ENCODE results near the gene COL19A1. TPM values are rescaled to one million over a fixed set of nuclear protein-coding genes. Genes with fewer than 3 reads are reported as not detected.

The COL19A1 gene
- not detected in 3 replicates for polyA plus RNA-seq
- polyA plus RNA-seq (2011; ENCODE audit: low read depth) = not detected
- polyA plus RNA-seq (2011; cell fraction: cytosol; rRNA removed) = not detected in 2 replicates
- not detected in 2 replicates for polyA plus RNA-seq (2011; cell fraction: nucleus; rRNA removed)
- polyA plus RNA-seq (2012; ENCODE audit: low replicate concordance) = not detected in 2 replicates
- 0.03 TPM in 1 of 3 replicates, not detected in the others for polyA minus RNA-seq
- not detected for polyA minus RNA-seq (2011; cell fraction: cytosol; rRNA and poly(A)+ RNA removed)
- not detected in 2 replicates for polyA minus RNA-seq (2011; cell fraction: nucleus; rRNA and poly(A)+ RNA removed)

- TF ChIP-seq EZH2 (IDR thresholded peaks at IDR 0.05; ENCODE audit: low read length) (no peak), CTCF (optimal IDR thresholded peaks at IDR 0.05 in 1 of 3, IDR thresholded peaks at IDR 0.05 in 1 of 3, conservative IDR thresholded peaks at IDR 0.05 in 1 of 3; ENCODE audit: extremely low read depth in 1 of 3, insufficient read depth in 2 of 3, low read length in 3 of 3) (no peak)
- Histone ChIP-seq H3K79me2 (ENCODE audit: control insufficient read depth, insufficient read depth, low read length) (no peaks in the 10 kb centered on the region), H3K4me3 (ENCODE audit: control insufficient read depth in 2 of 3, extremely low read depth in 1 of 3, insufficient read depth in 2 of 3, low read depth in 1 of 3, low read length in 3 of 3) (peak within 1 kb of the TSS; percentile 32 to 67 (median 58)), H3K9ac (ENCODE audit: control insufficient read depth, extremely low read depth, insufficient read depth, low read length) (peak within 1 kb of the TSS; percentile 12), H2AFZ (ENCODE audit: control insufficient read depth, low read length) (peak within 1 kb of the TSS; percentile 40), H3K9me1 (ENCODE audit: control insufficient read depth, extremely low read depth, insufficient read depth, low read length) (no peaks in the 10 kb centered on the region), H3K36me3 (ENCODE audit: control insufficient read depth in 2 of 2, extremely low read depth in 1 of 2, insufficient read depth in 2 of 2, low read length in 2 of 2) (no peaks in the 10 kb centered on the region), H3K9me3 (ENCODE audit: control insufficient read depth, low read depth, low read length) (no peaks in the 10 kb centered on the region), H3K4me2 (ENCODE audit: control insufficient read depth, extremely low read depth, insufficient read depth, low read depth, low read length) (peak within 1 kb of the TSS; percentile 90), H3K27me3 (ENCODE audit: control insufficient read depth, extremely low read depth, insufficient read depth, low read length) (peaks cover 30% of the 10 kb centered on the region), H3K27ac (ENCODE audit: control insufficient read depth, insufficient read depth, low read length) (no peak within 1 kb of the TSS), H3K4me1 (ENCODE audit: control insufficient read depth, extremely low read depth, insufficient read depth, low read length) (peaks cover 19% of the 10 kb centered on the region), H4K20me1 (ENCODE audit: control insufficient read depth, extremely low read depth, insufficient read depth, low read length) (no peaks in the 10 kb centered on the region)
- dilution Hi-C loops (cut with MboI; ENCODE audit: extremely low pct_ligation_motif_present, low sequenced_read_pairs) = no loop called here
- FAIRE-seq (no peak), DNase-seq (ENCODE audit: low read depth, low spot score) (no peak)
Observed at GRCh38 chr6:69866351-69866769, at the start of gene COL19A1. TSS of gene COL19A1 (plus strand) at chr6:69866556. CDS start at chr6:69879568, 13,012 bp downstream.

GRCh38 chr6:69816569-69816968 lies 49.8 kb upstream of the COL19A1 start:
- dilution Hi-C loops (cut with MboI; ENCODE audit: extremely low pct_ligation_motif_present, low sequenced_read_pairs) = no loop called here
- Histone ChIP-seq H4K20me1 (ENCODE audit: control insufficient read depth, extremely low read depth, insufficient read depth, low read length) (no peaks in the 10 kb centered on the region), H3K4me3 (ENCODE audit: control insufficient read depth in 2 of 3, extremely low read depth in 1 of 3, insufficient read depth in 2 of 3, low read depth in 1 of 3, low read length in 3 of 3) (no peak overlapping the region), H3K79me2 (ENCODE audit: control insufficient read depth, insufficient read depth, low read length) (no peaks in the 10 kb centered on the region), H3K4me2 (ENCODE audit: control insufficient read depth, extremely low read depth, insufficient read depth, low read depth, low read length) (no peak overlapping the region), H3K36me3 (ENCODE audit: control insufficient read depth in 2 of 2, extremely low read depth in 1 of 2, insufficient read depth in 2 of 2, low read length in 2 of 2) (no peaks in the 10 kb centered on the region), H3K9me1 (ENCODE audit: control insufficient read depth, extremely low read depth, insufficient read depth, low read length) (no peaks in the 10 kb centered on the region), H3K9me3 (ENCODE audit: control insufficient read depth, low read depth, low read length) (no peaks in the 10 kb centered on the region), H3K27me3 (ENCODE audit: control insufficient read depth, extremely low read depth, insufficient read depth, low read length) (no peaks in the 10 kb centered on the region), H3K9ac (ENCODE audit: control insufficient read depth, extremely low read depth, insufficient read depth, low read length) (no peak overlapping the region), H3K27ac (ENCODE audit: control insufficient read depth, insufficient read depth, low read length) (no peak overlapping the region), H3K4me1 (ENCODE audit: control insufficient read depth, extremely low read depth, insufficient read depth, low read length) (no peaks in the 10 kb centered on the region), H2AFZ (ENCODE audit: control insufficient read depth, low read length) (no peak overlapping the region)
- DNase-seq (ENCODE audit: low read depth, low spot score) (no peak), FAIRE-seq (no peak)
- TF ChIP-seq CTCF (optimal IDR thresholded peaks at IDR 0.05 in 1 of 3, IDR thresholded peaks at IDR 0.05 in 1 of 3, conservative IDR thresholded peaks at IDR 0.05 in 1 of 3; ENCODE audit: extremely low read depth in 1 of 3, insufficient read depth in 2 of 3, low read length in 3 of 3) = no peak
- no peak for TF ChIP-seq EZH2 (IDR thresholded peaks at IDR 0.05; ENCODE audit: low read length)

Measured in keratinocyte (primary cell).